GM12875 (cell line): ENCODE measurements around the gene UBE2E1.

ENCODE experiments used
- H3K4me3 ChIP-seq: one replicate; pipeline ENCODE4 v1.5.1; 2011; ENCODE audit warnings: low read depth, low read length, control low read depth
- CTCF ChIP-seq: IDR thresholded peaks from 2 replicates; pipeline ENCODE4 v1.5.1; 2011; ENCODE audit warnings: low read depth, mild to moderate bottlenecking, control low read depth, inconsistent platforms, low read length, moderate library complexity, borderline replicate concordance; ENCODE audit not compliant: insufficient read depth

Gene UBE2E1

GRCh38 chr3:23873941-23874340, 68.2 kb downstream of the UBE2E1 start:
- TF ChIP-seq CTCF: no peak

GRCh38 chr3:23874359-23875112, 68.8 kb downstream of the UBE2E1 start:
- no peak overlapping the region for H3K4me3 ChIP-seq
- no peak for TF ChIP-seq CTCF

More at GRCh38 chr3:23873941-23874340, 68.2 kb downstream of the UBE2E1 start:
- no peak overlapping the region for H3K4me3 ChIP-seq

- TF ChIP-seq CTCF: no peak
These were observed 69.5 kb downstream of the UBE2E1 start for GRCh38 chr3:23875113-23875725.

GRCh38 chr3:23876923-23877322, 71.2 kb downstream of the UBE2E1 start:
- H3K4me3 ChIP-seq: no peak overlapping the region
- no peak for TF ChIP-seq CTCF

More at GRCh38 chr3:23875113-23875725, 69.5 kb downstream of the UBE2E1 start:
- no peak overlapping the region for H3K4me3 ChIP-seq

GRCh38 chr3:23877329-23877980, 71.7 kb downstream of the UBE2E1 start:
- H3K4me3 ChIP-seq: no peak overlapping the region
- TF ChIP-seq CTCF: no peak

- TF ChIP-seq CTCF: no peak
These were observed 73.7 kb downstream of the UBE2E1 start for GRCh38 chr3:23879485-23879884.

More at GRCh38 chr3:23879485-23879884, 73.7 kb downstream of the UBE2E1 start:
- no peak overlapping the region for H3K4me3 ChIP-seq
